Measurements from ENCODE around the gene RYR1. TPM values are rescaled to one million over a fixed set of nuclear protein-coding genes. Genes with fewer than 3 reads are reported as not detected.
"Not testable (repeated sequence)": the region's sequence is repeated elsewhere in the genome, so short reads cannot be mapped to it uniquely, and the experiment has no call there.

RYR1 gene
- polyA plus RNA-seq, 4 donors = 4.5 to 5.0 (median 4.8) TPM

GRCh38 chr19:38484747-38485146, 51.3 kb downstream of the RYR1 start:
- DNase-seq (ENCODE audit: low read depth in 4 of 4, low spot score in 3 of 4) = no peak

DNA sequence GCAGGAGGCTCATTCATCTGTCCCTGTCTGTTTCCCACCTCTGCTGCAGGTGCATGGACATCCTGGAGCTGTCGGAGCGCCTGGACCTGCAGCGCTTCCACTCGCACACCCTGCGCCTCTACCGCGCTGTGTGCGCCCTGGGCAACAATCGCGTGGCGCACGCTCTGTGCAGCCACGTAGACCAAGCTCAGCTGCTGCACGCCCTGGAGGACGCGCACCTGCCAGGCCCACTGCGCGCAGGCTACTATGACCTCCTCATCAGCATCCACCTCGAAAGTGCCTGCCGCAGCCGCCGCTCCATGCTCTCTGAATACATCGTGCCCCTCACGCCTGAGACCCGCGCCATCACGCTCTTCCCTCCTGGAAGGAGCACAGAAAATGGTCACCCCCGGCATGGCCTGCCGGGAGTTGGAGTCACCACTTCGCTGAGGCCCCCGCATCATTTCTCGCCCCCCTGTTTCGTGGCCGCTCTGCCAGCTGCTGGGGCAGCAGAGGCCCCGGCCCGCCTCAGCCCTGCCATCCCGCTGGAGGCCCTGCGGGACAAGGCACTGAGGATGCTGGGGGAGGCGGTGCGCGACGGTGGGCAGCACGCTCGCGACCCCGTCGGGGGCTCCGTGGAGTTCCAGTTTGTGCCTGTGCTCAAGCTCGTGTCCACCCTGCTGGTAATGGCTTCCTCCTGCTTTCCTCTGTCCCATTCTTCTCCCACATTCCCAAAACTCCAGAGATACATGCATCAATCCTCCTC, 52.2 kb downstream of the RYR1 start:
- no peak for DNase-seq (ENCODE audit: low read depth in 4 of 4, low spot score in 3 of 4)

DNA sequence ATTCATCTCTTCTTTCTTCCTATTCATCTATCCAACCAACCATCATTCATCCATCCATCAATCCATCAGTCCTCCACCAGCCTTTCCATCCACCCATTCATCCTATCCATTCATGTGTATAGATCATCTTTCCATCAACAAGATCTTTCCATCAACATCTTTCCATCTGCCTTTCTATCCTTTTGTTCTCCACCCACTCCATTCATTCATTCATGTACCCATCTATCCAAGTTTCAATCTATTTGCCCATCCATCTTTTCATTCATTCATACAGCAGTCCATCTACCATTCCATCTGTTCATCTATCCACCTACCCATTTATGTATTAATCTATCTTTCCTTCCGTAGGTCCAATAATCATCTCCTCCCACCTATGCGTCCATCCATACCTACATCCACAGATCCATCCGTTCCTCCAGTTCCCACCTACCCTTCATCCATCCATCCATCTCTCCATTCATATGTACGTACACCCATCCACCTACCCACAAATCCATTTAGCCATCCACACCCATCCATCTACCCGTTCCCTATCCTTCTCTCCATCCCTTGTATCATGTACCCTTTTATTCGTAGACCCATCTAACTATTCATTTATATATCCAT, 53.3 kb downstream of the RYR1 start:
- no peak for DNase-seq (ENCODE audit: low read depth in 4 of 4, low spot score in 3 of 4)

- DNase-seq (ENCODE audit: low read depth in 4 of 4, low spot score in 3 of 4) = no peak
Observed at GRCh38 chr19:38488096-38488495, 54.6 kb downstream of the RYR1 start.

GRCh38 chr19:38488776-38489481, 55.4 kb downstream of the RYR1 start:
- no peak for DNase-seq (ENCODE audit: low read depth in 4 of 4, low spot score in 3 of 4)

- no peak for DNase-seq (ENCODE audit: low read depth in 4 of 4, low spot score in 3 of 4)
Observed at GRCh38 chr19:38490861-38491260, 57.4 kb downstream of the RYR1 start.

DNA sequence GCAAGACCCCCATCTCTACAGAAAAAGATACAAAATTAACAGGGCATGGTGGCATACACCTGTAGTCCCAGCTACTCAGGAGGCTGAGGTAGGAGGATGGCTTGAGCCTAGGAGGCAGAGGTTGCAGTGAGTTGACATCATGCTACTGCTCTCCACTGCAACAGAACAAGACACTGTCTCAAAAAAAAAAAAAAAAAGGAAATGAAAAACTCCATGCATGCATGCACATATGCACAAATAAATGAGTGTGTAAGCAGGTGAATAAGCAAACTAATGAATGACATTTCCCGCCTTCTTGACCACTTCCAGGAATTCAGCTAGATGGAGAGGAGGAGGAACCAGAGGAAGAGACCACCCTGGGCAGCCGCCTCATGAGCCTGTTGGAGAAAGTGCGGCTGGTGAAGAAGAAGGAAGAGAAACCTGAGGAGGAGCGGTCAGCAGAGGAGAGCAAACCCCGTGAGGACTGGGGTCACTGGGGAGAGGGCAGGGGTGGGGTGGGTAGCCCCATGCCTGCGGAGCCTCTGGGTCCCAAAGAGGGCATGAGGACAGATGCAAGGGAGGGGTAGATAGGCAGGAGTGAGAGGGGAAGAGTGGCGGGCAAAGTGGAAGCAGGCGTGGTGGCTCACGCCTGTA, 58.8 kb downstream of the RYR1 start:
- DNase-seq (ENCODE audit: low read depth in 4 of 4, low spot score in 3 of 4) = no peak

GRCh38 chr19:38494379-38494778, 60.9 kb downstream of the RYR1 start:
- no peak for DNase-seq (ENCODE audit: low read depth in 4 of 4, low spot score in 3 of 4)

- not testable (repeated sequence) for DNase-seq (ENCODE audit: low read depth in 4 of 4, low spot score in 3 of 4)
Observed at GRCh38 chr19:38495375-38495774, 61.9 kb downstream of the RYR1 start.

DNA sequence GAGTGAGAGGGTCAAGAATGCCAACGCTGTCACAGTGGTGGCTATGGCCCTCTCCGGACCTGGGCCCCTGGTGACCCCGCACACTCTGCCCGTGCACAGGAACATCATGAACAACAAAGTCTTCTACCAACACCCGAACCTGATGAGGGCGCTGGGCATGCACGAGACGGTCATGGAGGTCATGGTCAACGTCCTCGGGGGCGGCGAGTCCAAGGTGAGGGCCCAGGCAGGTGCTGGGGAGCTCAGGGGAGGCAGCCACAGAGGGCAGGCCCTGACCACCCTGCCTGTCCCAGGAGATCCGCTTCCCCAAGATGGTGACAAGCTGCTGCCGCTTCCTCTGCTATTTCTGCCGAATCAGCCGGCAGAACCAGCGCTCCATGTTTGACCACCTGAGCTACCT, 62.6 kb downstream of the RYR1 start:
- no peak for DNase-seq (ENCODE audit: low read depth in 4 of 4, low spot score in 3 of 4)

- no peak for DNase-seq (ENCODE audit: low read depth in 4 of 4, low spot score in 3 of 4)
Observed at GRCh38 chr19:38496603-38497487, 63.4 kb downstream of the RYR1 start.

GRCh38 chr19:38497907-38498306, 64.4 kb downstream of the RYR1 start:
- DNase-seq (ENCODE audit: low read depth in 4 of 4, low spot score in 3 of 4) = no peak

GRCh38 chr19:38499532-38499931, 66.0 kb downstream of the RYR1 start:
- no peak for DNase-seq (ENCODE audit: low read depth in 4 of 4, low spot score in 3 of 4)

GRCh38 chr19:38500450-38500849, 67.0 kb downstream of the RYR1 start:
- no peak for DNase-seq (ENCODE audit: low read depth in 4 of 4, low spot score in 3 of 4)

- no peak for DNase-seq (ENCODE audit: low read depth in 4 of 4, low spot score in 3 of 4)
Observed at GRCh38 chr19:38502410-38503076, 69.1 kb downstream of the RYR1 start.

GRCh38 chr19:38503077-38503410, 69.6 kb downstream of the RYR1 start:
- DNase-seq (ENCODE audit: low read depth in 4 of 4, low spot score in 3 of 4) = no peak

DNA sequence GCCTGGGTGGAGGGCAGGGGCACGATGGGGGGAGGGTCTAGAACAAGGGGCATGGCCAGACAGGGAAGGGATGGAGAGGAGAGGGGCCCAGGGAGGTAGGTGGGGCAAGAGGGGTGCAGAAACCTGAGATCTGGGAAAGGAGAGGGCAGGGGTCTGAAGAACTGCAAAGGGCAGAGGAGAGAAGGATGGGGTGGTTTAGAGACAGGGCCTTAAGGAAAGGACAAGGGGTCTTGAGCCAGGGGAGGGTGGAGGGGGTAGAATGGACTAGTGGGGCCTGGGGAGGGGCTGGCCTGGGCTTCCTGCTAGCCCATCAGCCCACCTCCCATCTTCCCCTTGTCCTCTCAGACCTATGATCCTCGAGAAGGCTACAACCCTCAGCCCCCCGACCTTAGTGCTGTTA, 72.5 kb downstream of the RYR1 start:
- no peak for DNase-seq (ENCODE audit: low read depth in 4 of 4, low spot score in 3 of 4)

DNA sequence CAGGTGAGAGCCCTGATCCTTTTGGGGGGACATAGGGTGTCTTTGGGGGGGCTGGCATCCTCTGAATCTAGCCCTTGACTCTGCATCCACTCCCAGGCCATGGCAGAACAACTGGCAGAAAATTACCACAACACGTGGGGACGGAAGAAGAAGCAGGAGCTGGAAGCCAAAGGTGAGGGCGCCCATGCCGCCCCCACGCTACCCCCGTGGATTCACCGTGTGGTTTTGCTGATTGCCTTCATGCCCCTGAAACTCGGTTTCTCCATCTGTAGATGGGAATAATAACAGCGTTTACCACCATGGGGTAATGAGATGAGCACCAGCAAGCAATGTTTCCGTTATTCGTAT, 72.9 kb downstream of the RYR1 start:
- no peak for DNase-seq (ENCODE audit: low read depth in 4 of 4, low spot score in 3 of 4)

- peak in 2 of 4 donors; percentile 18 for DNase-seq (ENCODE audit: low read depth in 4 of 4, low spot score in 3 of 4)
Observed at GRCh38 chr19:38506723-38507550, 73.4 kb downstream of the RYR1 start.

Data from right renal pelvis (tissue), 4 donors.